Neural progenitor cell (in vitro differentiated cells): ENCODE results near the gene FYB1. TPM values are rescaled to one million over a fixed set of nuclear protein-coding genes. Genes with fewer than 3 reads are reported as not detected.

ENCODE experiments used
- DNase-seq: peaks from one replicate; pipeline ENCODE4 v3.0.0-alpha.2; 2016; ENCODE audit warnings: low spot score
- H2AFZ ChIP-seq: fragments of 200-600 bp; sonication (generic); replicated peaks from 2 replicates; pipeline ENCODE4 v1.6.1; 2016; ENCODE audit warnings: antibody characterized with exemption
- H3F3A ChIP-seq: fragments of 200-600 bp; sonication (generic); 2 replicates; pipeline ENCODE4 v1.6.1; 2016; ENCODE audit warnings: antibody characterized with exemption, low read depth
- H3K27ac ChIP-seq: fragments of 200-600 bp; sonication (generic); 2 replicates; pipeline ENCODE4 v1.5.1; 2016; ENCODE audit warnings: mild to moderate bottlenecking
- H3K27me3 ChIP-seq: fragments of 200-600 bp; sonication (generic); 2 replicates; pipeline ENCODE4 v1.6.1; 2016; ENCODE audit warnings: mild to moderate bottlenecking, moderate library complexity
- H3K36me3 ChIP-seq: fragments of 200-600 bp; sonication (generic); 2 replicates; pipeline ENCODE4 v1.5.1; 2016
- H3K4me1 ChIP-seq: fragments of 200-600 bp; sonication (generic); 2 replicates; pipeline ENCODE4 v1.6.1; 2016; ENCODE audit warnings: mixed run types
- H3K4me2 ChIP-seq: fragments of 200-600 bp; sonication (generic); 2 replicates; pipeline ENCODE4 v1.6.1; 2016
- H3K4me3 ChIP-seq: fragments of 200-600 bp; sonication (generic); 2 replicates; pipeline ENCODE4 v1.5.1; 2016
- H3K79me2 ChIP-seq: fragments of 200-600 bp; sonication (generic); 2 replicates; pipeline ENCODE4 v1.6.1; 2016; ENCODE audit warnings: low read depth
- H3K9ac ChIP-seq: fragments of 200-600 bp; sonication (generic); 2 replicates; pipeline ENCODE4 v1.6.1; 2016
- H3K9me3 ChIP-seq: fragments of 200-600 bp; sonication (generic); 2 replicates; pipeline ENCODE4 v1.5.1; 2016; ENCODE audit warnings: low read depth
- H4K20me1 ChIP-seq: fragments of 200-600 bp; sonication (generic); 2 replicates; pipeline ENCODE4 v1.6.1; 2016; ENCODE audit warnings: low read depth
- H3K27ac Mint-ChIP-seq: 3 replicates; pipeline ENCODE4 v1.8.0; 2021; ENCODE audit warnings: mixed read lengths
- H3K27me3 Mint-ChIP-seq: 2 replicates; pipeline ENCODE4 v1.8.0; 2022; ENCODE audit warnings: low read depth, mild to moderate bottlenecking, inconsistent platforms, moderate library complexity, mixed read lengths; ENCODE audit not compliant: insufficient read depth
- H3K36me3 Mint-ChIP-seq: 3 replicates; pipeline ENCODE4 v1.8.0; 2021; ENCODE audit warnings: mixed read lengths
- H3K4me1 Mint-ChIP-seq: 3 replicates; pipeline ENCODE4 v1.8.0; 2021; ENCODE audit warnings: mixed read lengths
- H3K4me3 Mint-ChIP-seq: 3 replicates; pipeline ENCODE4 v1.8.0; 2021; ENCODE audit warnings: mild to moderate bottlenecking, moderate library complexity, mixed read lengths
- H3K9me3 Mint-ChIP-seq: 3 replicates; pipeline ENCODE4 v1.8.0; 2020; ENCODE audit warnings: mixed read lengths
- EZH2 ChIP-seq: fragments of 200-600 bp; sonication (generic); IDR thresholded peaks from 2 replicates; pipeline ENCODE4 v1.6.1; 2017; ENCODE audit warnings: antibody characterized with exemption, mild to moderate bottlenecking, moderate library complexity
- EZH2phosphoT487 ChIP-seq: fragments of 200-600 bp; sonication (generic); IDR thresholded peaks from 2 replicates; pipeline ENCODE4 v1.6.1; 2017; ENCODE audit warnings: antibody characterized with exemption
- total RNA-seq: library from RNA; depleted of rRNA; stranded (reverse); fragments of >200 nt; gene quantifications from 2 replicates; pipeline ENCODE4 v1.2.3, GENCODE V29; 2015; ENCODE audit warnings: low replicate concordance
- TF ChIP-seq, protein P1 (sequence below): fragments of 200-600 bp; sonication (generic); IDR thresholded peaks from 2 replicates; pipeline ENCODE4 v1.5.1; 2017; ENCODE audit warnings: antibody characterized with exemption, mild to moderate bottlenecking

Gene FYB1
- total RNA-seq, 1 donor from 2014 or later, result not detected

DNA sequence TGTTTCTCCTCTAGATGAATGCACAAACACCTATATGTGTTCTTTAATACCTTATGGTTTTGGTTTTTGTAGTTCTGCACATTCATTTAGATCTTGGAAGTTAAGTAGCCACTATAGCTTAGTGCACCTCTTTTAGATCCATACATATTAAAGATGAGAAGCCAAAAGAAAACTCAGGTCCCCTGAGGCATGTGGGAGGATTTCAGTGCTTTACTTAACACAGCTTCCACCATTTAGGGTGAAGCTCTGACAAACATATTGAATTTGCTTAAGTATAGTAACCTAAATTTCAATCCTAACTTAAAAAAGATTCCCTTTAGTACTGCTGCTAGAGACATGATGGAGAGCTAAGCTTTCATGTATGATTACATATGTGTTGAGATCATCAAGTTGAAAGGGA lies 119.5 kb downstream of the FYB1 start:
- no peaks in the 10 kb centered on the region for H3K4me1 ChIP-seq
- H3F3A ChIP-seq, result no peaks in the 10 kb centered on the region
- no peak overlapping the region for H3K27ac ChIP-seq
- H2AFZ ChIP-seq, result no peak overlapping the region
- no peak overlapping the region for H3K4me2 ChIP-seq
- H3K9me3 ChIP-seq, result no peaks in the 10 kb centered on the region
- H3K27me3 Mint-ChIP-seq, result no peaks in the 10 kb centered on the region
- H4K20me1 ChIP-seq, result no peaks in the 10 kb centered on the region
- no peaks in the 10 kb centered on the region for H3K79me2 ChIP-seq
- no peaks in the 10 kb centered on the region for H3K36me3 ChIP-seq
- TF ChIP-seq EZH2phosphoT487, result no peak
- TF ChIP-seq, protein P1, sequence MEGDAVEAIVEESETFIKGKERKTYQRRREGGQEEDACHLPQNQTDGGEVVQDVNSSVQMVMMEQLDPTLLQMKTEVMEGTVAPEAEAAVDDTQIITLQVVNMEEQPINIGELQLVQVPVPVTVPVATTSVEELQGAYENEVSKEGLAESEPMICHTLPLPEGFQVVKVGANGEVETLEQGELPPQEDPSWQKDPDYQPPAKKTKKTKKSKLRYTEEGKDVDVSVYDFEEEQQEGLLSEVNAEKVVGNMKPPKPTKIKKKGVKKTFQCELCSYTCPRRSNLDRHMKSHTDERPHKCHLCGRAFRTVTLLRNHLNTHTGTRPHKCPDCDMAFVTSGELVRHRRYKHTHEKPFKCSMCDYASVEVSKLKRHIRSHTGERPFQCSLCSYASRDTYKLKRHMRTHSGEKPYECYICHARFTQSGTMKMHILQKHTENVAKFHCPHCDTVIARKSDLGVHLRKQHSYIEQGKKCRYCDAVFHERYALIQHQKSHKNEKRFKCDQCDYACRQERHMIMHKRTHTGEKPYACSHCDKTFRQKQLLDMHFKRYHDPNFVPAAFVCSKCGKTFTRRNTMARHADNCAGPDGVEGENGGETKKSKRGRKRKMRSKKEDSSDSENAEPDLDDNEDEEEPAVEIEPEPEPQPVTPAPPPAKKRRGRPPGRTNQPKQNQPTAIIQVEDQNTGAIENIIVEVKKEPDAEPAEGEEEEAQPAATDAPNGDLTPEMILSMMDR, result no peak
- no peak for TF ChIP-seq EZH2
- H3K9me3 Mint-ChIP-seq, result no peaks in the 10 kb centered on the region
- no peak overlapping the region for H3K4me3 ChIP-seq
- no peaks in the 10 kb centered on the region for H3K27me3 ChIP-seq
- H3K27ac Mint-ChIP-seq, result no peak overlapping the region
- H3K9ac ChIP-seq, result no peak overlapping the region
- no peaks in the 10 kb centered on the region for H3K4me1 Mint-ChIP-seq
- DNase-seq, result no peak
- no peak overlapping the region for H3K4me3 Mint-ChIP-seq
- no peaks in the 10 kb centered on the region for H3K36me3 Mint-ChIP-seq

DNA sequence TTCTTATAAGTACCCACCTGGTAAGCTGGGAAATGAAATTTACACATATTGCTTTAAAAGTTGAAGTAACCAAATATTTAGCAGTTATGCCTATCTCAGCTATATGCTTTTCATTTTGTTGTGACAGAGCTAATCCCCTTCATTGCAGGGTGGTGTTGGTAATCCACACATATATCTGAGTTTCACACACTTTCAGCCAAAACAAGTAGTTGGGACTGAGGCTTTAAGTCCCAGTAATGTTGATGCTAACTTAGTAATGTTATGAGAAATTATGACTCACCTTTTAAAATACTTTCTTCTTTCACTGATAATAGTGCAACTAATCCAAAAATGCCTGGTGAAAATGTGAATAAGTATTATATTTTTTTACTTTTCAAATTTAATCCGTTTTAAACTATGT lies 126.0 kb downstream of the FYB1 start:
- peaks cover 3% of the 10 kb centered on the region for H3K4me1 Mint-ChIP-seq
- Histone ChIP-seq H3F3A (no peaks in the 10 kb centered on the region), H3K9me3 (no peaks in the 10 kb centered on the region), H3K4me2 (no peak overlapping the region), H3K9ac (no peak overlapping the region), H3K27ac (no peak overlapping the region), H3K79me2 (no peaks in the 10 kb centered on the region), H3K36me3 (no peaks in the 10 kb centered on the region), H3K4me3 (no peak overlapping the region), H2AFZ (no peak overlapping the region), H3K27me3 (no peaks in the 10 kb centered on the region), H3K4me1 (no peaks in the 10 kb centered on the region), H4K20me1 (no peaks in the 10 kb centered on the region)
- TF ChIP-seq EZH2phosphoT487, result no peak
- H3K4me3 Mint-ChIP-seq, result no peak overlapping the region
- peaks cover 3% of the 10 kb centered on the region for H3K9me3 Mint-ChIP-seq
- no peaks in the 10 kb centered on the region for H3K27me3 Mint-ChIP-seq
- no peaks in the 10 kb centered on the region for H3K36me3 Mint-ChIP-seq
- DNase-seq, result no peak
- no peak overlapping the region for H3K27ac Mint-ChIP-seq

DNA sequence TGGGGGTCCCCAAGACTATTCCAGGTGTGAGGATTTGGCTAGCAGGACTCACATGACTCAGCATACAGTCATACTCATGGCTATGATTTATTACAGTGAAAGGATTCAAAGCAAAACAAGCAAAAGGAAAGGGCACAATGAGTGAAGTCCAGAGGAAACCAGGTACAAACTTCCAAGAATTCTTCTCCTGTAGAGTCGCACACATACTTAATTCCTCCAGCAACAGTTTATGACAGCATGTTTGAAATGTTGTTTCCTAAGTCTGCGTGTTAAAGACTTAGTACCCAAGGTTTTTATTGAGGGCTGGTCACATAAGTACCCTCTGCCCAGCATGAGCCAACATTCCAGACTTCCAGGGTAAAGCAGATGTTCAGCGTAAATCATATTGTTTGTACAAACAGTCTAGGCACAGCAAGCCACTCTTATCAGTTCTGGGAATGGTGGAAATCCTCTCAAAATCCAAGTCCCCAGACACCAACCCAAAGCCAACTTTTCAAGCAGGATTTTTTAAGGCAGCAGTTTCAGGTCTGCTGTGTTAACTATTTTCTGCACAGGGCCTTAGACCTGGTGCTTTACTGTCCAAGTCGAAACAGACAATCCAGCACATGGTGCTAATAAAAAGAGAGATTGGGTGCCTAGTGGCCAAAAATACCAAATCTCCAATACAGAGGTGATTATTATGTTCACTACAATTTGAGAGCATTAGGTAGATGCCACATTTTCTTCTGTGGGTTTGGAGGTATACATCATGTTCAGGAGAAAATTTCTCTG lies 126.6 kb downstream of the FYB1 start:
- TF ChIP-seq EZH2phosphoT487, result no peak
- Mint-ChIP-seq H3K36me3 (no peaks in the 10 kb centered on the region), H3K9me3 (peaks cover 3% of the 10 kb centered on the region), H3K27ac (no peak overlapping the region), H3K27me3 (no peaks in the 10 kb centered on the region), H3K4me1 (peaks cover 3% of the 10 kb centered on the region), H3K4me3 (no peak overlapping the region)
- no peak overlapping the region for H3K4me2 ChIP-seq
- H3F3A ChIP-seq, result no peaks in the 10 kb centered on the region
- H3K4me3 ChIP-seq, result no peak overlapping the region
- H3K9ac ChIP-seq, result no peak overlapping the region
- H4K20me1 ChIP-seq, result no peaks in the 10 kb centered on the region
- H3K9me3 ChIP-seq, result no peaks in the 10 kb centered on the region
- no peaks in the 10 kb centered on the region for H3K27me3 ChIP-seq
- no peaks in the 10 kb centered on the region for H3K36me3 ChIP-seq
- no peaks in the 10 kb centered on the region for H3K4me1 ChIP-seq
- no peak for DNase-seq
- no peaks in the 10 kb centered on the region for H3K79me2 ChIP-seq
- H2AFZ ChIP-seq, result no peak overlapping the region
- no peak overlapping the region for H3K27ac ChIP-seq

DNA sequence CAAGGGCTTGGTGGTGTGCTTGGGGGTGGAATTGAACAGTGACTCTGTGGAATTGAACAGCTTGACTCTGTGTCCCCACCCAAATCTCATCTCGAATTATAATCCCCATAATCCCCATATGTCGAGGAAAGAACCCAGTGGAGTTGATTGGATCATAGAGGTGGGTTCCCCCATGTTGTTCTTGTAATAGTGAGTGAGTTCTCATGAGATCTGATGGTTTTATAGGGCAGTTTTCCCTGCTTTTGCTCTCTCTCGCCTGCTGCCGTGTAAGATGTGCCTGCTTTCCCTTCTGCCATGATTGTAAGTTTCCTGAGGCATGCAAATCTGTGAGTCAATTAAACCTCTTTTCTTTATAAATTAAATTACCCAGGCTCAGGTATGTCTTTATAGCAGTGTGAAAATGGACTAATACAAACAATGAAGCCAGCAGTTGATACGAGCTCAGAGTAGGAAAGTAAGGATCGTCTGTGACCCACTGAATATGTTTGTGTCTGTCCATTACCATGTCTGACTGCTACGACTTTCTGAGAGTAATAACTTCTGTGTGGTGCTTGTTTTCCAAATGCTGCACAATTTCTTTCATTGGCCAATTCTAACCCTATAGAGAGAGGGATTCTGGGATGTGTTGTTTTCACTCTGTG lies 127.3 kb downstream of the FYB1 start:
- no peaks in the 10 kb centered on the region for H3K36me3 Mint-ChIP-seq
- no peak overlapping the region for H3K27ac Mint-ChIP-seq
- H3K4me1 Mint-ChIP-seq, result peaks cover 3% of the 10 kb centered on the region
- H3K9me3 Mint-ChIP-seq, result peaks cover 3% of the 10 kb centered on the region
- Histone ChIP-seq H3K9ac (no peak overlapping the region), H3K4me2 (no peak overlapping the region), H3K27ac (no peak overlapping the region), H2AFZ (no peak overlapping the region), H3K27me3 (no peaks in the 10 kb centered on the region), H3K79me2 (no peaks in the 10 kb centered on the region), H3F3A (no peaks in the 10 kb centered on the region), H3K4me1 (no peaks in the 10 kb centered on the region), H3K36me3 (no peaks in the 10 kb centered on the region), H3K4me3 (no peak overlapping the region), H4K20me1 (no peaks in the 10 kb centered on the region), H3K9me3 (no peaks in the 10 kb centered on the region)
- DNase-seq, result no peak
- no peak for TF ChIP-seq EZH2phosphoT487
- TF ChIP-seq, protein P1, result no peak
- no peak for TF ChIP-seq EZH2
- no peaks in the 10 kb centered on the region for H3K27me3 Mint-ChIP-seq
- no peak overlapping the region for H3K4me3 Mint-ChIP-seq
